Thoracic aorta (tissue), 2 donors: ENCODE data around the gene PARP6. TPM values are rescaled to one million over a fixed set of nuclear protein-coding genes. Genes with fewer than 3 reads are reported as not detected.
"Not testable (repeated sequence)": the region's sequence is repeated elsewhere in the genome, so short reads cannot be mapped to it uniquely, and the experiment has no call there.

ENCODE experiments used
- ATAC-seq: fragments of 150-250 bp; one replicate; pipeline ENCODE4 v1.8.0; 2017; ENCODE audit warnings: low read depth; ENCODE audit not compliant: insufficient number of reproducible peaks, low FRiP score
- DNase-seq: peaks from one replicate; pipeline ENCODE4 v3.0.0-alpha.2; 2020; ENCODE audit warnings: low spot score
- H3K27ac ChIP-seq, 2 donors: fragments of 200-600 bp; sonication (generic); 1 replicate in 1 of 2; 2 replicates in 1 of 2; pipeline ENCODE4 v1.5.1; 2016; ENCODE audit warnings: mild to moderate bottlenecking in 2 of 2, moderate library complexity in 2 of 2
- H3K27me3 ChIP-seq: fragments of 200-600 bp; sonication (generic); replicated peaks from 2 replicates; pipeline ENCODE4 v1.6.0; 2016; ENCODE audit warnings: mild to moderate bottlenecking; ENCODE audit not compliant: insufficient read depth
- H3K36me3 ChIP-seq: fragments of 200-600 bp; sonication (generic); one replicate; pipeline ENCODE4 v1.5.1; 2016
- H3K4me1 ChIP-seq, 2 donors: fragments of 200-600 bp; sonication (generic); 1 replicate in 1 of 2; 2 replicates in 1 of 2; pipeline versions ENCODE4 v1.5.1 to v1.6.0; 2016; ENCODE audit warnings: low read depth in 2 of 2, mild to moderate bottlenecking in 1 of 2; ENCODE audit not compliant: control insufficient read depth in 1 of 2
- H3K4me3 ChIP-seq: fragments of 200-600 bp; sonication (generic); 2 replicates; pipeline ENCODE4 v1.5.1; 2016; ENCODE audit warnings: mild to moderate bottlenecking
- H3K9me3 ChIP-seq: fragments of 200-600 bp; sonication (generic); 2 replicates; pipeline ENCODE4 v1.5.1; 2016
- CTCF ChIP-seq: fragments of 200-600 bp; sonication (generic); IDR thresholded peaks from one replicate; pipeline ENCODE4 v1.5.1; 2019; ENCODE audit warnings: antibody characterized with exemption
- total RNA-seq, 2 donors: library from RNA; depleted of rRNA; stranded (reverse); fragments of >200 nt; gene quantifications; one replicate each; pipeline versions ENCODE4 v1.1.0 to v1.2.3, GENCODE V29; 2016

PARP6 gene
- total RNA-seq, 2 donors from 2014 or later = 44.0 to 49.9 TPM

- DNase-seq (no peak), ATAC-seq (no peak)
- Histone ChIP-seq H3K36me3 (no peaks in the 10 kb centered on the region), H3K27ac (no peak overlapping the region), H3K9me3 (no peaks in the 10 kb centered on the region), H3K27me3 (no peaks in the 10 kb centered on the region), H3K4me1 (no peaks in the 10 kb centered on the region), H3K4me3 (no peak overlapping the region)
- no peak for TF ChIP-seq CTCF
These were observed 6.4 kb upstream of the PARP6 start for GRCh38 chr15:72278737-72279136.

- no peak overlapping the region for H3K27ac ChIP-seq
- H3K27me3 ChIP-seq = no peaks in the 10 kb centered on the region
- H3K4me1 ChIP-seq = peaks cover 9 to 13% of the 10 kb centered on the region in 2 donors
- DNase-seq (no peak), ATAC-seq (no peak)
- TF ChIP-seq CTCF = no peak
- no peak overlapping the region for H3K4me3 ChIP-seq
- no peaks in the 10 kb centered on the region for H3K9me3 ChIP-seq
- no peaks in the 10 kb centered on the region for H3K36me3 ChIP-seq
These were observed 4.0 kb upstream of the PARP6 start for GRCh38 chr15:72276326-72276700.

GRCh38 chr15:72275635-72276325 lies 3.4 kb upstream of the PARP6 start:
- H3K4me3 ChIP-seq, H3K36me3 ChIP-seq, DNase-seq, H3K27ac ChIP-seq, H3K27me3 ChIP-seq, H3K9me3 ChIP-seq, ATAC-seq: not testable (repeated sequence)
- H3K4me1 ChIP-seq = peaks cover 14 to 19% of the 10 kb centered on the region in 2 donors

GRCh38 chr15:72272997-72273352 lies 621 bp upstream of the PARP6 start:
- TF ChIP-seq CTCF = no peak
- DNase-seq (no peak), ATAC-seq (no peak)
- no peaks in the 10 kb centered on the region for H3K9me3 ChIP-seq
- peaks cover 7% of the 10 kb centered on the region for H3K36me3 ChIP-seq
- peak overlapping the region; percentile 9 to 71 for H3K27ac ChIP-seq
- peaks cover 15 to 23% of the 10 kb centered on the region in 2 donors for H3K4me1 ChIP-seq
- H3K27me3 ChIP-seq = no peaks in the 10 kb centered on the region
- peak overlapping the region; percentile 92 for H3K4me3 ChIP-seq

GRCh38 chr15:72271895-72272212 lies 500 bp downstream of the PARP6 start:
- H3K4me3 ChIP-seq = peak overlapping the region; percentile 92
- no peak for TF ChIP-seq CTCF
- ATAC-seq (no peak), DNase-seq (no peak)
- peaks cover 18% of the 10 kb centered on the region for H3K36me3 ChIP-seq
- peak overlapping the region; percentile 82 to 86 for H3K27ac ChIP-seq
- H3K9me3 ChIP-seq = no peaks in the 10 kb centered on the region
- H3K4me1 ChIP-seq = peaks cover 15 to 23% of the 10 kb centered on the region in 2 donors
- H3K27me3 ChIP-seq = no peaks in the 10 kb centered on the region

GRCh38 chr15:72271221-72271620 lies 1.1 kb downstream of the PARP6 start:
- H3K27ac ChIP-seq = peak overlapping the region in 1 of 2 donors; percentile 86
- no peak for TF ChIP-seq CTCF
- peak overlapping the region; percentile 92 for H3K4me3 ChIP-seq
- DNase-seq = no peak
- H3K4me1 ChIP-seq = peaks cover 15 to 23% of the 10 kb centered on the region in 2 donors
- no peaks in the 10 kb centered on the region for H3K9me3 ChIP-seq
- no peaks in the 10 kb centered on the region for H3K27me3 ChIP-seq
- no peak for ATAC-seq
- peaks cover 24% of the 10 kb centered on the region for H3K36me3 ChIP-seq
